Measurements from ENCODE around the gene ARFGAP3.

The ARFGAP3 gene

GRCh38 chr22:42769238-42769573, 87.9 kb downstream of the ARFGAP3 start:
- DNase-seq (ENCODE audit: low read depth), result no peak
- in situ Hi-C loops (cut with HindIII; ENCODE audit: low sequenced_read_pairs), result no loop called here
- no peak overlapping the region for H3K4me3 ChIP-seq (ENCODE audit: low read depth, low read length)
- TF ChIP-seq CTCF (IDR thresholded peaks at IDR 0.05; ENCODE audit: low read depth, low read length, missing control alignments), result no peak

GRCh38 chr22:42768385-42769035, 88.6 kb downstream of the ARFGAP3 start:
- no peak overlapping the region for H3K4me3 ChIP-seq (ENCODE audit: low read depth, low read length)
- in situ Hi-C loops (cut with HindIII; ENCODE audit: low sequenced_read_pairs), result no loop called here
- no peak for TF ChIP-seq CTCF (IDR thresholded peaks at IDR 0.05; ENCODE audit: low read depth, low read length, missing control alignments)
- no peak for DNase-seq (ENCODE audit: low read depth)

GRCh38 chr22:42766860-42767259, 90.2 kb downstream of the ARFGAP3 start:
- no peak for TF ChIP-seq CTCF (IDR thresholded peaks at IDR 0.05; ENCODE audit: low read depth, low read length, missing control alignments)
- no peak for DNase-seq (ENCODE audit: low read depth)
- in situ Hi-C loops (cut with HindIII; ENCODE audit: low sequenced_read_pairs), result no loop called here

GRCh38 chr22:42764895-42765363, 92.1 kb downstream of the ARFGAP3 start:
- no peak for TF ChIP-seq CTCF (IDR thresholded peaks at IDR 0.05; ENCODE audit: low read depth, low read length, missing control alignments)
- H3K4me3 ChIP-seq (ENCODE audit: low read depth, low read length), result no peak overlapping the region
- in situ Hi-C loops (cut with HindIII; ENCODE audit: low sequenced_read_pairs), result no loop called here
- no peak for DNase-seq (ENCODE audit: low read depth)

More at GRCh38 chr22:42766860-42767259, 90.2 kb downstream of the ARFGAP3 start:
- H3K4me3 ChIP-seq (ENCODE audit: low read depth, low read length), result no peak overlapping the region

GRCh38 chr22:42763965-42764480, 93.0 kb downstream of the ARFGAP3 start:
- TF ChIP-seq CTCF (IDR thresholded peaks at IDR 0.05; ENCODE audit: low read depth, low read length, missing control alignments), result no peak
- DNase-seq (ENCODE audit: low read depth), result no peak
- in situ Hi-C loops (cut with HindIII; ENCODE audit: low sequenced_read_pairs), result no loop called here
- no peak overlapping the region for H3K4me3 ChIP-seq (ENCODE audit: low read depth, low read length)

GRCh38 chr22:42760806-42761565, 96.1 kb downstream of the ARFGAP3 start:
- in situ Hi-C loops (cut with HindIII; ENCODE audit: low sequenced_read_pairs), result no loop called here
- no peak overlapping the region for H3K4me3 ChIP-seq (ENCODE audit: low read depth, low read length)
- DNase-seq (ENCODE audit: low read depth), result no peak

More at GRCh38 chr22:42760806-42761565, 96.1 kb downstream of the ARFGAP3 start:
- no peak for TF ChIP-seq CTCF (IDR thresholded peaks at IDR 0.05; ENCODE audit: low read depth, low read length, missing control alignments)

Data from astrocyte of the cerebellum (primary cell).